HepG2 (cell line): Measurements from ENCODE around the gene TSLP. TPM values are rescaled to one million over a fixed set of nuclear protein-coding genes. Genes with fewer than 3 reads are reported as not detected.

Experiments
- AGO1 ChIP-seq: fragments of 200-400 bp; formaldehyde crosslinking; IDR thresholded peaks from 2 replicates; pipeline ENCODE4 v1.6.1; 2017; ENCODE audit warnings: mild to moderate bottlenecking, low read depth, low read length, moderate library complexity; ENCODE audit not compliant: poor library complexity, severe bottlenecking
- CHD4 ChIP-seq: fragments of 200-600 bp; sonication (generic); IDR thresholded peaks from 2 replicates; pipeline ENCODE4 v1.7.0; 2017; ENCODE audit warnings: mild to moderate bottlenecking, low read length, borderline replicate concordance
- EEA1 ChIP-seq: sonication (generic); formaldehyde crosslinking; IDR thresholded peaks from 2 replicates; pipeline ENCODE4 v1.5.1; 2020; ENCODE audit warnings: mild to moderate bottlenecking, missing genetic modification reagents, borderline replicate concordance
- FOXA1 ChIP-seq, 2 experiments: fragments of 450-650 bp in 1 of 2; sonication (generic) in 1 of 2; formaldehyde crosslinking in 1 of 2; IDR thresholded peaks; 2 replicates each; pipeline versions ENCODE4 v1.4.0 to v1.6.1; 2016 to 2020; ENCODE audit warnings: missing genetic modification reagents in 1 of 2
- GTF2F1 ChIP-seq: fragments of 150-350 bp; IDR thresholded peaks from 2 replicates; pipeline ENCODE4 v1.6.1; 2014; ENCODE audit warnings: low read length
- HCFC1 ChIP-seq: fragments of 150-350 bp; IDR thresholded peaks from 2 replicates; pipeline ENCODE4 v1.6.1; 2014; ENCODE audit warnings: low read depth, low read length
- HOXA5 ChIP-seq: sonication (generic); formaldehyde crosslinking; IDR thresholded peaks from 2 replicates; pipeline ENCODE4 v1.4.0; 2020; ENCODE audit warnings: missing genetic modification reagents
- HOXA7 ChIP-seq: sonication (generic); formaldehyde crosslinking; IDR thresholded peaks from 2 replicates; pipeline ENCODE4 v1.8.1; 2022; ENCODE audit warnings: mild to moderate bottlenecking, missing genetic modification reagents, moderate library complexity
- MEIS2 ChIP-seq: sonication (generic); formaldehyde crosslinking; IDR thresholded peaks from 2 replicates; pipeline ENCODE4 v1.9.0; 2021; ENCODE audit warnings: mild to moderate bottlenecking, missing genetic modification reagents
- MYNN ChIP-seq: sonication (generic); formaldehyde crosslinking; IDR thresholded peaks from 2 replicates; pipeline ENCODE4 v1.4.0; 2020; ENCODE audit warnings: mild to moderate bottlenecking, low read depth, missing genetic modification reagents
- NR2F6 ChIP-seq, 2 experiments: IDR thresholded peaks; 2 replicates each; pipeline ENCODE4 v1.6.1; 2016; ENCODE audit warnings: antibody characterized with exemption in 1 of 2, mild to moderate bottlenecking in 1 of 2
- NR3C1 ChIP-seq: sonication (generic); formaldehyde crosslinking; IDR thresholded peaks from 2 replicates; pipeline ENCODE4 v1.4.0; 2020; ENCODE audit warnings: missing genetic modification reagents
- SNAI1 ChIP-seq: sonication (generic); formaldehyde crosslinking; IDR thresholded peaks from 2 replicates; pipeline ENCODE4 v1.5.0; 2020; ENCODE audit warnings: mild to moderate bottlenecking, missing genetic modification reagents, borderline replicate concordance
- ZMAT3 ChIP-seq: sonication (generic); formaldehyde crosslinking; conservative IDR thresholded peaks from 2 replicates; pipeline ENCODE4 v1.7.0; 2021; ENCODE audit warnings: missing genetic modification reagents
- ZNF3 ChIP-seq: IDR thresholded peaks from 2 replicates; pipeline ENCODE4 v1.7.0; 2017; ENCODE audit warnings: inconsistent platforms
- ZNF605 ChIP-seq: sonication (generic); formaldehyde crosslinking; IDR thresholded peaks from 2 replicates; pipeline ENCODE4 v1.8.0; 2022; ENCODE audit warnings: mild to moderate bottlenecking, missing genetic modification reagents
- ZNF652 ChIP-seq: IDR thresholded peaks from 2 replicates; pipeline ENCODE4 v1.6.1; 2016; ENCODE audit warnings: low read depth, borderline replicate concordance
- polyA plus RNA-seq, 8 experiments: library from polyadenylated mRNA; depleted of rRNA in 3 of 8; stranded (reverse) in 7 of 8; unstranded in 1 of 8; fragments of >200 nt; fragmentation: Illumina TruSeq in 4 of 8; extraction: Trizol in 4 of 8; gene quantifications; 2 replicates each; pipeline versions ENCODE4 v1.2.1 to v1.2.3, GENCODE V29; 2011 to 2016; ENCODE audit warnings: low read depth in 4 of 8, missing spikeins in 1 of 8, mixed read lengths in 1 of 8; ENCODE audit not compliant: insufficient read depth in 1 of 8
- total RNA-seq, 5 experiments: library from RNA; depleted of rRNA; stranded (reverse); fragments of >200 nt; fragmentation: Illumina TruSeq; extraction: Trizol; gene quantifications; 2 replicates each; pipeline ENCODE4 v1.2.3, GENCODE V29; 2016; ENCODE audit warnings: low read depth in 1 of 5
- TF ChIP-seq, protein P1 (sequence below): sonication (generic); formaldehyde crosslinking; IDR thresholded peaks from 2 replicates; pipeline ENCODE4 v1.4.0; 2020; ENCODE audit warnings: missing genetic modification reagents, borderline replicate concordance
- TF ChIP-seq, protein P2 (sequence below): sonication (generic); formaldehyde crosslinking; IDR thresholded peaks from 2 replicates; pipeline ENCODE4 v1.5.0; 2020; ENCODE audit warnings: mild to moderate bottlenecking, missing genetic modification reagents, moderate library complexity
- TF ChIP-seq, protein P3 (sequence below): sonication (generic); formaldehyde crosslinking; IDR thresholded peaks from 2 replicates; pipeline ENCODE4 v1.8.0; 2022; ENCODE audit warnings: low read depth, missing genetic modification reagents
- TF ChIP-seq, protein P4 (sequence below): IDR thresholded peaks from 2 replicates; pipeline ENCODE4 v1.6.1; 2016; ENCODE audit warnings: low read depth, borderline replicate concordance

The TSLP gene
- total and polyA plus RNA-seq, 2 of the 13 experiments (the other 11 are each of a cell fraction or from before 2014, with no cell fraction given) = not detected

DNA sequence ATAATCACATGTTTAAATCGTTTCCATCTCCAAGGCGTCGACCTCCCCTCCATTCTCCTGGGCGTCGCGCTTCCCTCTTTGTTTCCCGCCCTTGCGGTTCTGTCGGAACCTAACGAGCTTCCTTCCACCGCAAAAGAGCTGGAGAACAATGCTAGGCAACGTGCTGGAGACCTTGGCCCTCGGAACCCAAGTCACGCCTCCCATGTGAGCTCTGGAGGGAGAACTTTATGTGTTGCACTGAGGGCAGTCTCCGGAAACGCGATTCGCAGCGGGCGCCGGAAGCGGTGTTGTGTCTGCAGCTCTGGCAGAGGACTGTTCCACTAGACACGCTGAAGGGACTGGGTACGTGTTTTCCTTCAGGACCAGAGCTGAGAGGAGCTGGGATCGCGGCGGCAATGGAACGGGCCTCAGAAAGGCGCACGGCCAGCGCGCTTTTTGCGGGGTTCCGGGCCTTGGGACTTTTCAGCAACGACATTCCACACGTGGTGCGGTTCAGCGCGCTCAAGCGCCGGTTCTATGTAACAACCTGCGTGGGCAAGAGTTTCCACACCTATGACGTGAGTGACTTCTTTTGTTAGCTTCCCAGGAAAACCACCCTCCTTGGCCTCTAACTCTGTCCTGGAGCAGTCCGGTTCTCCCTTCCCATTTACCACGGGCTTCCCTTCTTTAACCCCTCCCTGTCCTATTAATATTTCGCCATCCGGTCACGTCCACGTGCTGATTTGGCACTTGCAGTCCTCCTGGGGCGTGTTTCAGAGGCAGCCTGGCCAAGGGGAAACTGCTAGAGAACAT, 20.7 kb downstream of the TSLP start, which contains the start of gene WDR36 (continued):
- TF ChIP-seq, protein P1, sequence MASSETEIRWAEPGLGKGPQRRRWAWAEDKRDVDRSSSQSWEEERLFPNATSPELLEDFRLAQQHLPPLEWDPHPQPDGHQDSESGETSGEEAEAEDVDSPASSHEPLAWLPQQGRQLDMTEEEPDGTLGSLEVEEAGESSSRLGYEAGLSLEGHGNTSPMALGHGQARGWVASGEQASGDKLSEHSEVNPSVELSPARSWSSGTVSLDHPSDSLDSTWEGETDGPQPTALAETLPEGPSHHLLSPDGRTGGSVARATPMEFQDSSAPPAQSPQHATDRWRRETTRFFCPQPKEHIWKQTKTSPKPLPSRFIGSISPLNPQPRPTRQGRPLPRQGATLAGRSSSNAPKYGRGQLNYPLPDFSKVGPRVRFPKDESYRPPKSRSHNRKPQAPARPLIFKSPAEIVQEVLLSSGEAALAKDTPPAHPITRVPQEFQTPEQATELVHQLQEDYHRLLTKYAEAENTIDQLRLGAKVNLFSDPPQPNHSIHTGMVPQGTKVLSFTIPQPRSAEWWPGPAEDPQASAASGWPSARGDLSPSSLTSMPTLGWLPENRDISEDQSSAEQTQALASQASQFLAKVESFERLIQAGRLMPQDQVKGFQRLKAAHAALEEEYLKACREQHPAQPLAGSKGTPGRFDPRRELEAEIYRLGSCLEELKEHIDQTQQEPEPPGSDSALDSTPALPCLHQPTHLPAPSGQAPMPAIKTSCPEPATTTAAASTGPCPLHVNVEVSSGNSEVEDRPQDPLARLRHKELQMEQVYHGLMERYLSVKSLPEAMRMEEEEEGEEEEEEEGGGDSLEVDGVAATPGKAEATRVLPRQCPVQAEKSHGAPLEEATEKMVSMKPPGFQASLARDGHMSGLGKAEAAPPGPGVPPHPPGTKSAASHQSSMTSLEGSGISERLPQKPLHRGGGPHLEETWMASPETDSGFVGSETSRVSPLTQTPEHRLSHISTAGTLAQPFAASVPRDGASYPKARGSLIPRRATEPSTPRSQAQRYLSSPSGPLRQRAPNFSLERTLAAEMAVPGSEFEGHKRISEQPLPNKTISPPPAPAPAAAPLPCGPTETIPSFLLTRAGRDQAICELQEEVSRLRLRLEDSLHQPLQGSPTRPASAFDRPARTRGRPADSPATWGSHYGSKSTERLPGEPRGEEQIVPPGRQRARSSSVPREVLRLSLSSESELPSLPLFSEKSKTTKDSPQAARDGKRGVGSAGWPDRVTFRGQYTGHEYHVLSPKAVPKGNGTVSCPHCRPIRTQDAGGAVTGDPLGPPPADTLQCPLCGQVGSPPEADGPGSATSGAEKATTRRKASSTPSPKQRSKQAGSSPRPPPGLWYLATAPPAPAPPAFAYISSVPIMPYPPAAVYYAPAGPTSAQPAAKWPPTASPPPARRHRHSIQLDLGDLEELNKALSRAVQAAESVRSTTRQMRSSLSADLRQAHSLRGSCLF (CRISPR knock-in tag) = peak; percentile 86
- TF ChIP-seq SNAI1 (CRISPR knock-in tag) (0 out of 2 replicates have a peak, but pooled peaks have one; percentile 54), NR2F6 (IDR thresholded peaks at IDR 0.05) (peak; percentile 35; the same call in 1 of the 2 replicates), NR2F6 (CRISPR knock-in tag; IDR thresholded peaks at IDR 0.05) (peak; percentile 85), ZNF652 (peak; percentile 93), AGO1 (no peak), MEIS2 (CRISPR knock-in tag) (peak; percentile 91), HCFC1 (peak; percentile 76), ZNF605 (CRISPR knock-in tag) (peak; percentile 98), NR3C1 (CRISPR knock-in tag) (no peak), HOXA7 (CRISPR knock-in tag) (peak; percentile 88; the same call in 1 of the 2 replicates), ZMAT3 (CRISPR knock-in tag) (peak; percentile 94), EEA1 (CRISPR knock-in tag) (no peak; the same call in 1 of the 2 replicates), HOXA5 (CRISPR knock-in tag) (peak; percentile 97), FOXA1 (IDR thresholded peaks at IDR 0.05) (no peak), FOXA1 (CRISPR knock-in tag; IDR thresholded peaks at IDR 0.05) (peak; percentile 57), ZNF3 (CRISPR knock-in tag) (peak; percentile 82; the same call in 1 of the 2 replicates), CHD4 (no peak; the same call in 1 of the 2 replicates), GTF2F1 (no peak), MYNN (peak; percentile 95)
- TF ChIP-seq, protein P2, sequence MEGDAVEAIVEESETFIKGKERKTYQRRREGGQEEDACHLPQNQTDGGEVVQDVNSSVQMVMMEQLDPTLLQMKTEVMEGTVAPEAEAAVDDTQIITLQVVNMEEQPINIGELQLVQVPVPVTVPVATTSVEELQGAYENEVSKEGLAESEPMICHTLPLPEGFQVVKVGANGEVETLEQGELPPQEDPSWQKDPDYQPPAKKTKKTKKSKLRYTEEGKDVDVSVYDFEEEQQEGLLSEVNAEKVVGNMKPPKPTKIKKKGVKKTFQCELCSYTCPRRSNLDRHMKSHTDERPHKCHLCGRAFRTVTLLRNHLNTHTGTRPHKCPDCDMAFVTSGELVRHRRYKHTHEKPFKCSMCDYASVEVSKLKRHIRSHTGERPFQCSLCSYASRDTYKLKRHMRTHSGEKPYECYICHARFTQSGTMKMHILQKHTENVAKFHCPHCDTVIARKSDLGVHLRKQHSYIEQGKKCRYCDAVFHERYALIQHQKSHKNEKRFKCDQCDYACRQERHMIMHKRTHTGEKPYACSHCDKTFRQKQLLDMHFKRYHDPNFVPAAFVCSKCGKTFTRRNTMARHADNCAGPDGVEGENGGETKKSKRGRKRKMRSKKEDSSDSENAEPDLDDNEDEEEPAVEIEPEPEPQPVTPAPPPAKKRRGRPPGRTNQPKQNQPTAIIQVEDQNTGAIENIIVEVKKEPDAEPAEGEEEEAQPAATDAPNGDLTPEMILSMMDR = 0 out of 2 replicates have a peak, but pooled peaks have one; percentile 11
- TF ChIP-seq, protein P3, sequence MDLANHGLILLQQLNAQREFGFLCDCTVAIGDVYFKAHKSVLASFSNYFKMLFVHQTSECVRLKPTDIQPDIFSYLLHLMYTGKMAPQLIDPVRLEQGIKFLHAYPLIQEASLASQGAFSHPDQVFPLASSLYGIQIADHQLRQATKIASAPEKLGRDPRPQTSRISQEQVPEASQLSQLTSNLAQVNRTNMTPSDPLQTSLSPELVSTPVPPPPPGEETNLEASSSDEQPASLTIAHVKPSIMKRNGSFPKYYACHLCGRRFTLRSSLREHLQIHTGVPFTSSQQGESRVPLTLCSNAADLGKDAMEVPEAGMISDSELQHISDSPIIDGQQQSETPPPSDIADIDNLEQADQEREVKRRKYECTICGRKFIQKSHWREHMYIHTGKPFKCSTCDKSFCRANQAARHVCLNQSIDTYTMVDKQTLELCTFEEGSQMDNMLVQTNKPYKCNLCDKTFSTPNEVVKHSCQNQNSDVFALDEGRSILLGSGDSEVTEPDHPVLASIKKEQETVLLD (CRISPR knock-in tag) = peak; percentile 86
- TF ChIP-seq, protein P4, sequence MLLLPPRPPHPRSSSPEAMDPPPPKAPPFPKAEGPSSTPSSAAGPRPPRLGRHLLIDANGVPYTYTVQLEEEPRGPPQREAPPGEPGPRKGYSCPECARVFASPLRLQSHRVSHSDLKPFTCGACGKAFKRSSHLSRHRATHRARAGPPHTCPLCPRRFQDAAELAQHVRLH (CRISPR knock-in tag) = peak; percentile 96; the same call in 1 of the 2 replicates
